Motor neuron (in vitro differentiated cells): ENCODE measurements around the gene ZNF844. TPM values are rescaled to one million over a fixed set of nuclear protein-coding genes. Genes with fewer than 3 reads are reported as not detected.
A peak's percentile ranks its signal among the peaks of the same experiment; 100 is the strongest.

Experiments used
- ATAC-seq, 8 experiments: fragments of 200-7000 bp; cut with Tn5 transposase; replicated peaks in 6 of 8; 2 replicates each; pipeline ENCODE4 v1.8.0; 2021; ENCODE audit warnings: mild to moderate bottlenecking in 8 of 8, moderate library complexity in 8 of 8
- H3K27ac ChIP-seq, 2 donors: fragments of 250-450 bp; sonication (Bioruptor Pico); 2 replicates each; pipeline ENCODE4 v1.9.0; 2021; ENCODE audit warnings: antibody characterized with exemption in 2 of 2, mild to moderate bottlenecking in 2 of 2, moderate library complexity in 1 of 2
- H3K4me1 ChIP-seq, 2 donors: fragments of 250-450 bp; sonication (Bioruptor Pico); replicated peaks in 1 of 2; 2 replicates each; pipeline ENCODE4 v1.6.1; 2021; ENCODE audit warnings: antibody characterized with exemption in 2 of 2, mild to moderate bottlenecking in 2 of 2, moderate library complexity in 1 of 2
- H3K4me3 ChIP-seq, 5 donors: fragments of 250-450 bp; sonication (Bioruptor Pico); 2 replicates each; pipeline ENCODE4 v1.9.0; 2021; ENCODE audit warnings: antibody characterized with exemption in 5 of 5, mild to moderate bottlenecking in 5 of 5, moderate library complexity in 4 of 5
- WGBS, 10 experiments: fragments of 450-650 bp; shearing (Covaris generic); methylation state at CpG; one replicate each; pipeline ENCODE4 v1.0.0; 2022; 5-methylcytosine and 5-hydroxymethylcytosine counted together
- in situ Hi-C, 9 experiments: fragments of 400-800 bp; cut with MboI; loops; one replicate each; pipeline ENCODE4 v1.15.0; 2021; ENCODE audit warnings: low sequenced_read_pairs in 9 of 9, low pct_unique_long_range_greater_than_20kb in 2 of 9; ENCODE audit not compliant: unreplicated experiment in 9 of 9
- total RNA-seq, 8 experiments: library from RNA; unstranded; fragments of 300-600 nt; gene quantifications; 2 replicates each; pipeline versions ENCODE4 v1.2.3 to v1.2.4, GENCODE V29; 2022

Gene ZNF844
- total RNA-seq: 10 to 100 TPM in 5 of 8 experiments, 1 to 10 TPM in 2, under 1 TPM in 1; 0.22 to 25.3 (median 14.8) TPM

DNA sequence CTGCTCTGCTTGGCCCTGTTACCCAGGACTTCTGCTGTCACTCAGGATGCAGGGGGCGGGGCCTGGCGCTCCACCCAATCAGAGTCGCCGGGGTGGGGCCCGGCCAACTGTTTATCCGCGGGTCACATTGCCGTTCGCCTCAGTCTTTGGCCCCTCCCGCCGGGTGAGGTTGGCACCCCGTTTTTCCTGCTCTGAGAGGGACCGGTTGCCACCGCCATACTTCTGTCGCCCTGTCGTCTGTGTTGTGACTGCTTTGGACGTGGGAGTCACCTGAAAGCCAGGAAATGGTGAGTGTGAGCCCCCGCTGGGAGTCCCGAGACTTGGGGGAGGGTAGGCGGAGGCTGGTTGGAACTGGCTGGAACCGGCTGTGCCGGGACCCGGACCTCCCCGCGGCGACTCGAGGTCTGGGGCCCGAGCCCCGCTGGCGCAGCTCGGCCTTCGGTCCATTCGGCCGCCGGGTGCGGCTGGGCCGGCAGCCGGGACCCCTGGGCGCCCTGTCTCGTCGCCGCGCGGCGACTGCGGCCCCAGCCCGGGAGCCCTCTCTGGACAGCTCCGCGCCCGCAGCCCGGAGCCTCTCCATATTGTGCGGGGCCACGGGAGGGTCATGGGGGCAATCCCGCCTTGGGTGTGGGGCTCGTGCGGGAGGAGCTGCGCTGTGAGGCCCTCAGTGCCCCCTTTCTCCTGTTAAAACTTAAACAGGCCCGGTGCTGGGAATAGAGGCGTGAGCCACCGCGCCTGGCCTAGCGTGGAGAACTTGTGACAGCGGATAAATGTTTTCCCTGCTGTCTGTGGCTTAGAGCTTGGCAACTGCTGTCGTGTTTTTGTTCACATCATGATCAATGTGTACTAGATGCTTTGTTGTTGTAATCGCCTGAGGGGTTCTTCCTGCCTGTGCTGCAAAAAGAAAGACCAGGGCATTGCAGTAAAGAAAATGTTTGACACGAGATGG is at the start of gene ZNF844:
TSS of gene ZNF844 (plus strand) at position 142 of the 949 bp plus-strand sequence. CDS start at position 285, 143 bp downstream.
- 0 to 33% (median 17%) methylated on average over 1 to 30 of the region's 66 CpGs; no CpG with 5 or more reads in 1 of the 10 experiments for WGBS, 10 experiments
- peak; percentile 85 to 96 (median 94) for ATAC-seq
- Histone ChIP-seq H3K4me3 (peak within 1 kb of the TSS; percentile 46 to 77 (median 65)), H3K4me1 (peaks cover 4 to 9% of the 10 kb centered on the region in 2 donors), H3K27ac (peak within 1 kb of the TSS; percentile 70 to 95)
- in situ Hi-C loops: no loop called here

- Histone ChIP-seq H3K4me3 (no peak overlapping the region), H3K4me1 (no peaks in the 10 kb centered on the region), H3K27ac (no peak overlapping the region)
- in situ Hi-C loops: no loop called here
- WGBS, 10 experiments: 81 to 100% (median 94%) methylated on average over 3 to 8 of the region's 9 CpGs; no CpG with 5 or more reads in 2 of the 10 experiments
- ATAC-seq: no peak
Measured at GRCh38 chr19:12015015-12015752, 49.3 kb upstream of the ZNF844 start.

DNA sequence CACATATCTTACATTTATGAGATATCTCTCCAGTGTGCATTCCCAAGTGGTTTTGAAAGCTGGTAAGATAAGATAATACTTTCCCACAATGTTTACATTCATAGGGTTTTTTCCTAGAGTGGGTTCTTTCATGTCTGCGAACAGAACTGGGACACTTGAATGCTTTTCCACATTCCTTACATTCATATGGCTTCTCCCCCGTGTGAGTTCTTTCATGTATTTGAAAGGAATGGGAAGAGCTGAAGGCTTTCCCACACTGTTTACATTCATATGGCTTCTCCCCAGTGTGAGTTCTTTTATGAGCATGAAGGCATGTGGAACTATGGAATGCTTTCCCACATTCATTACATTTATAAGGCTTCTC is 48.8 kb upstream of the ZNF844 start:
- Histone ChIP-seq H3K4me3 (no peak overlapping the region), H3K4me1 (no peaks in the 10 kb centered on the region), H3K27ac (no peak overlapping the region)
- no peak for ATAC-seq
- WGBS, 10 experiments: 56 to 90% (median 83%) methylated on average over 2 of the region's 2 CpGs; no CpG with 5 or more reads in 4 of the 10 experiments
- in situ Hi-C loops: no loop called here

DNA sequence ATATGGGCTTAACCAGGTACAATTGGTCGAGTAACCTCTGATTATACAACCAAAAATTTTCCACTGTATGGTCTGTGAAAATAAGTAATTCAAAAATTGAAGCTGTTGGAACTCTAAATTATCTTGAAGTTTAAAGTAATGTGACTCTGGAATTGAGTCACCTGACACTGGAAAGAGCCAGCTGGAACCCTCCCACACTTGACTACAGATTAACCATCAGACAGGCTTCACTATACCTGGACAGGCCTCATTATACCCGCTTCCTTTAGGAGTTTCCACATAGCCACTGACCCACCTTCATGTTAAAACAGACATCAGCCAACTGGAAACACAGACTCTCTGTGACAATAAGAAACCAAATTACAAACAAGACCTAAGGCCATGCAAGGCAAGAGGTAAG is 30.3 kb upstream of the ZNF844 start:
- ATAC-seq: no peak
- in situ Hi-C loops: no loop called here
- 0 to 77% (median 66%) methylated on average over 1 to 2 of the region's 2 CpGs; no CpG with 5 or more reads in 2 of the 10 experiments for WGBS, 10 experiments
- no peak overlapping the region for H3K27ac ChIP-seq
- H3K4me3 ChIP-seq: peak overlapping the region; percentile 70 to 90 (median 87)
- H3K4me1 ChIP-seq: peaks cover 0 to 10% of the 10 kb centered on the region in 2 donors

DNA sequence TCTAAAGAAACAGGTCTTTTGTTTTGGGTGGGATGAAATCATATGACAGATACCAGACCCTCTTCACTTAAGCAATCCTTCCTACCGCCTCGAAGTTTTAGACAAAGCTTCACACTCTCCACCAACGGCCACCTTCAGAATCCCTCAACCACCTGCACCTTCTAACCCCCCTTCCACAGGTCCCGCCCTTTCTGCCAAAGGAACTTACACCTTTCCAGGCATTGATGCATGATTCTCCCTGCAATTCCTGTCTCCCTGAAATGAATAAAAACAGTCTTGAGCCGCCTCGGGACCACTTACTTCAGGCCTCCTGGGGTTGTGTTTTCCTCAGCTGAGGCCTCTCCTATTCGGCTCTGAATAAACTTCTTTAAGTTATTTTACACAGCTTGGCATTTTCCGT is 29.9 kb upstream of the ZNF844 start:
- in situ Hi-C loops: no loop called here
- 0 to 30% (median 10%) methylated on average over 2 to 8 of the region's 8 CpGs; no CpG with 5 or more reads in 1 of the 10 experiments for WGBS, 10 experiments
- peaks cover 0 to 10% of the 10 kb centered on the region in 2 donors for H3K4me1 ChIP-seq
- no peak for ATAC-seq
- peak overlapping the region; percentile 91 to 97 for H3K27ac ChIP-seq
- peak overlapping the region; percentile 70 to 90 (median 87) for H3K4me3 ChIP-seq

- Histone ChIP-seq H3K4me3 (peak within 1 kb of the TSS; percentile 70 to 90 (median 87)), H3K27ac (peak within 1 kb of the TSS; percentile 91 to 97), H3K4me1 (peaks cover 0 to 10% of the 10 kb centered on the region in 2 donors)
- WGBS, 10 experiments: 0 to 6% (median 2%) methylated on average over 1 to 9 of the region's 68 CpGs; no CpG with 5 or more reads in 6 of the 10 experiments
- in situ Hi-C loops: no loop called here
- peak; percentile 96 to 99 (median 99) for ATAC-seq
Measured at GRCh38 chr19:12035220-12036172, 29.0 kb upstream of the ZNF844 start, which contains the start of gene ZNF433. ZNF433 (minus strand) TSS chr19:12035679; CDS start chr19:12035539, 140 bp downstream.

- Histone ChIP-seq H3K4me1 (no peaks in the 10 kb centered on the region), H3K27ac (no peak overlapping the region), H3K4me3 (no peak overlapping the region)
- no peak for ATAC-seq
- in situ Hi-C loops: no loop called here
Measured at GRCh38 chr19:12042893-12043292, 21.6 kb upstream of the ZNF844 start.

DNA sequence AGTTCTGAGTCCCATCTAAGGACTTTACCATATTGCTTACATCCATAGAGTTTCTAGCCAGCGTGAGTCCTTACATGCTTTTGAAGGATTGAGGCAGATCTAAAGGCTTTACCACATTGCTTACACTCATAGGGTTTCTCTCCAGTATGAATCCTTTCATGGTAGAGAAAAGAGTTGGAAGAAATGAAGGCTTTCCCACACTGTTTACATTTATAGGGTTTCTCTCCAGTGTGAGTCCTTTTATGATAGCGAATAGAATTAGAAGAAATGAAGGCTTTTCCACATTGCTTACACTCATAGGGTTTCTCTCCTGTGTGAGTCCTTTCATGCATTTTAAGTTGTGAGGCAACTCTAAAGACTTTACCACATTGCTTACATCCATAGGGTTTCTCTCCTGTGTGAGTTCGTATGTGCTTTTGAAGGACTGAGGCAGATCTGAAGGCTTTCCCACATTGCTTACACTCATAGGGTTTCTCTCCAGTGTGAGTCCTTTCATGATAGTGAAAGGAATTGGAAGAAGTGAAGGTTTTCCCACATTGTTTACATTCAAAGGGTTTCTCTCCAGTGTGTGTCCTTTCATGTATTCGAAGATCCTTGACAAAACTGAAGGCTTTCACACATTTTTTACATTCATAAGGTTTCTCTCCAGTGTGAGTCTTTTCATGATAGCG is 20.6 kb upstream of the ZNF844 start:
- no peak for ATAC-seq
- in situ Hi-C loops: no loop called here
- no peak overlapping the region for H3K4me3 ChIP-seq
- WGBS, 10 experiments: 60 to 100% (median 76%) methylated on average over 1 to 5 of the region's 5 CpGs
- H3K27ac ChIP-seq: no peak overlapping the region
- H3K4me1 ChIP-seq: no peaks in the 10 kb centered on the region

GRCh38 chr19:12047868-12048267 is 16.7 kb upstream of the ZNF844 start:
- in situ Hi-C loops: no loop called here

DNA sequence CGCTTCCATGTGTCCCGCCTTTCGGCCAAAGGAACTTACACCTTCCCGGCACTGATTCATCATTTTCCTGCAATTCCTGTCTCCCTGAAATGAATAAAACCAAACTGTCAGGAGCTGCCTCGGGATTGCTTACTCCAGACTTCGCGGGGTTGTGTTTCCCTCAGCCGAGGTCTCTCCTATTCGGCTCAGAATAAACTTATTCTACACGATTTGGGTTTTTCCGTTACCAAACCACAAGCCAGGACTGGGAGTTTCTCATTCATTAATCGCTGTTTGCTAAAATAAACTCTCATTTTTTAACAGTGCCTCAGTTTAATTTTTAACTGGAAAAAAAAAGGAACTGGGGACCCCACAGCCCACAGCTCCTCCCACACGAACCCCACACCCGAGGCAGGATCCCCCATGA is 12.4 kb upstream of the ZNF844 start:
- peaks cover 0 to 3% of the 10 kb centered on the region in 2 donors for H3K4me1 ChIP-seq
- WGBS, 10 experiments: 0 to 8% (median 0%) methylated on average over 1 to 11 of the region's 14 CpGs
- peak overlapping the region in 1 of 2 donors; percentile 69 for H3K27ac ChIP-seq
- H3K4me3 ChIP-seq: peak overlapping the region; percentile 43 to 78 (median 59)
- in situ Hi-C loops: no loop called here
- ATAC-seq: peak in 1 of 8 experiments; percentile 6

More at GRCh38 chr19:12047868-12048267, 16.7 kb upstream of the ZNF844 start:
- peaks cover 0 to 3% of the 10 kb centered on the region in 2 donors for H3K4me1 ChIP-seq
- no peak overlapping the region for H3K4me3 ChIP-seq
- WGBS, 10 experiments: 100% methylated on average over 2 of the region's 2 CpGs; no CpG with 5 or more reads in 9 of the 10 experiments
- H3K27ac ChIP-seq: no peak overlapping the region
- ATAC-seq: no peak

- ATAC-seq: peak; percentile 93 to 99 (median 99)
- Histone ChIP-seq H3K4me3 (peak within 1 kb of the TSS; percentile 43 to 78 (median 59)), H3K27ac (peak within 1 kb of the TSS; percentile 63 to 69), H3K4me1 (peaks cover 0 to 3% of the 10 kb centered on the region in 2 donors)
- WGBS, 10 experiments: 0% methylated on average over 2 of the region's 46 CpGs; no CpG with 5 or more reads in 8 of the 10 experiments
- in situ Hi-C loops: no loop called here
Measured at GRCh38 chr19:12052497-12053169, 11.9 kb upstream of the ZNF844 start, which contains the start of gene ZNF878. ZNF878 (minus strand) TSS chr19:12052961; CDS start chr19:12052801, 160 bp downstream.
